ENCODE measurements around the gene PRKCB. TPM values are rescaled to one million over a fixed set of nuclear protein-coding genes. Genes with fewer than 3 reads are reported as not detected.

PRKCB gene
- total and polyA plus RNA-seq, 3 donors from 2014 or later: 25.5 to 49.7 (median 26.6) TPM

DNA sequence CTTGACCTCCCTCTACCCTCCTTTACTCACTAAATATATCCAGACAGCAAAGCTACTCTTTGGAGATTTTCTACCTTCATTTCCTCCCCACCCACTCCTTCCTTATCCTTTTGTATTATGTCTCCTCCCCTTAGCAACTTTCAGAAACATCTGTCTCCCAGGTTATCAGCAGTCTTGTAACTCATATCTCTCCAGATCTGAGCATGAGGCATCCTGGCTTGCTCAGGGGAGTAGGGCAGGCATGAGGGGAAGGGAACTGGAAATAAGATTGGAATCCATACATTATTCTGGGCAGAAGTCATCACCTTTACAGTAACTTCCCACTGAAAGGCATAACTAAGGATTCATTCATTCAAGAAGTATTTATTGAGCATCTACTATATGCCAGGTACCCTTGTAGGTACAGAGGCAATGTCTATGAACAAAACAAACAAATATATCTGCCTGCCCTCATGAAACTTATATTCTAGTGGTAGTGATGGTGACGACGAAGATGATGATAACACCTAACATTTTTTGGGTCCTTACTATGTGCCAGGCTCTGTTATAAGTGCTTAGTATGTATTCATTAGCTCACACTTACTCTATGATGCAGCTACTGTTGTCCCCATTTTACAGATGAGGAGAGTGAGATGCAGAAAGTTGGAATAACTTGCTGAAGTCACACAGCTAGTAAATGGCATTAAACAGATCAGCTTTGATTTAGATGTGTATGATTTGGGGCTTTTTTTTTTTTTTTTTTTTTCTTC lies 296.4 kb downstream of the PRKCB start:
- intact Hi-C loops (cut with DNase I; ENCODE audit: low total_unique reads): no loop called here
- no peak for TF ChIP-seq POLR2A (IDR thresholded peaks at IDR 0.05)
- TF ChIP-seq, protein P1, sequence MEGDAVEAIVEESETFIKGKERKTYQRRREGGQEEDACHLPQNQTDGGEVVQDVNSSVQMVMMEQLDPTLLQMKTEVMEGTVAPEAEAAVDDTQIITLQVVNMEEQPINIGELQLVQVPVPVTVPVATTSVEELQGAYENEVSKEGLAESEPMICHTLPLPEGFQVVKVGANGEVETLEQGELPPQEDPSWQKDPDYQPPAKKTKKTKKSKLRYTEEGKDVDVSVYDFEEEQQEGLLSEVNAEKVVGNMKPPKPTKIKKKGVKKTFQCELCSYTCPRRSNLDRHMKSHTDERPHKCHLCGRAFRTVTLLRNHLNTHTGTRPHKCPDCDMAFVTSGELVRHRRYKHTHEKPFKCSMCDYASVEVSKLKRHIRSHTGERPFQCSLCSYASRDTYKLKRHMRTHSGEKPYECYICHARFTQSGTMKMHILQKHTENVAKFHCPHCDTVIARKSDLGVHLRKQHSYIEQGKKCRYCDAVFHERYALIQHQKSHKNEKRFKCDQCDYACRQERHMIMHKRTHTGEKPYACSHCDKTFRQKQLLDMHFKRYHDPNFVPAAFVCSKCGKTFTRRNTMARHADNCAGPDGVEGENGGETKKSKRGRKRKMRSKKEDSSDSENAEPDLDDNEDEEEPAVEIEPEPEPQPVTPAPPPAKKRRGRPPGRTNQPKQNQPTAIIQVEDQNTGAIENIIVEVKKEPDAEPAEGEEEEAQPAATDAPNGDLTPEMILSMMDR (IDR thresholded peaks at IDR 0.05): no peak
- DNase-seq: no peak
- WGBS, 2 donors: 96 to 97% methylated on average over 2 of the region's 2 CpGs
- Histone ChIP-seq H3K36me3 (ENCODE audit: low read depth, missing control alignments) (no peaks in the 10 kb centered on the region), H3K9me3 (no peaks in the 10 kb centered on the region), H3K4me1 (no peaks in the 10 kb centered on the region), H3K27ac (no peak overlapping the region), H3K27me3 (no peaks in the 10 kb centered on the region), H3K4me3 (no peak overlapping the region)

DNA sequence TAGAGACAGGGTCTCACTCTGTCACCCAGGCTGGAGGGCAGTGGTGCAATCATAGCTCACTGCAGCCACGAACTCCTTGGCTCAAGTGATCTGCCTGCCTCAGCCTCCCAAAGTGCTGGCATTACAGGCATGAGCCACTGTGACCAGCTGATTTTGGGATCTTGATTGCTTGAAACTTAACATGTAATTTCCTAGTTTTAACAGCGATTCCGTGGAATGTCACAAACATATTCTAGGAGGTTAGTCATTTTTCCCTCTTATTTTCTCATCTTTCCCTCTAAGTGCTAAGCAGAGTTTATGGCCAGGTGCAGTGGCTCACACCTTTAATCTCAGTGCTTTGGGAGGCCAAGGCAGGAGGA lies 297.0 kb downstream of the PRKCB start:
- 79 to 95% methylated on average over 3 of the region's 3 CpGs for WGBS, 2 donors
- Histone ChIP-seq H3K27ac (no peak overlapping the region), H3K4me1 (no peaks in the 10 kb centered on the region), H3K27me3 (no peaks in the 10 kb centered on the region), H3K9me3 (no peaks in the 10 kb centered on the region), H3K36me3 (ENCODE audit: low read depth, missing control alignments) (no peaks in the 10 kb centered on the region), H3K4me3 (no peak overlapping the region)
- TF ChIP-seq, protein P1 (IDR thresholded peaks at IDR 0.05): no peak
- no peak for TF ChIP-seq POLR2A (IDR thresholded peaks at IDR 0.05)
- intact Hi-C loops (cut with DNase I; ENCODE audit: low total_unique reads): no loop called here
- no peak for DNase-seq

DNA sequence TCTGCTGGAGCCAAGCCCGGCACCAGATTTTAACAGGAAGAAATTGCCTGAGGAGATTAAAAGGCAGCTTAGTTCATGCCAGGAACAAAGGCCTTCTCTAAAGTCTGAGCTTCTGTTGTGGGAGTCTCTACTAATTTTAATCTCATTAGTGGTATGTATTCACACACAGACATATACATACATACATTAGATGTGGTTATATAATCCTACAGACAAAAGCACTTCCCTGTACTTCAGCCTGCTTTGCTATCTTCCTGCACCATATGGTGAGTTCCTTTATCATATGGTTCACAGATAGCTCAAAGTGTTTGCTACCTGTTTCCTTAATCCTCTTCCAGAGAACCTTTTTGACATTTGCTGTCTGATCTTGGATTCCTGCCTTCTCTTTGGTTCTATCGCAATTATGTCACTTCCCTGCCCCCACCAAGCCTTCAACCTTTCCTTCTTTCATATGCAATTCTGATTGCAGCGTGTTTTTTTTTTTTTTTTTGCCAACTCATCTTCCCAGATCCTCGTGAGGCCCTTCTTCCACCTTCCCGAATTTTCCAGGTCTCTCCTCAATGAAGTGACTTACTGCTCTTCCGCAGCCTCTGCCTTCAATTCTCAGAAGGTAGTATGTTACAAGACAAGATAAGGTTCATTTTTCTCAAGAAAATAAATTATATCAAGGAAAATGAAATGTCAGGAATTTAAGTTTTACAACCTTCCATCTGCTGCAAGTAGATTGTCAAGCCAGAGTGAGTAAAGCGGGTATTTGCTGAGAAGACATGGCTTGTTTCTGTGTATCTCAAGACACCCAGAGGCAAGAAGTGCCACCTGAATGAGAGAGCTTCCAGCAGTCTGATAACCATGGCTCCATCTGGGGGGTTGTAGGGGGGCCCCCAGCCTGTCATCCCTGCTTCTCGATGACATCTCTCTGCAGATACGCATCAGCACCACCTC lies 300.1 kb downstream of the PRKCB start:
- TF ChIP-seq, protein P1 (IDR thresholded peaks at IDR 0.05): no peak
- no peak for TF ChIP-seq POLR2A (IDR thresholded peaks at IDR 0.05)
- intact Hi-C loops (cut with DNase I; ENCODE audit: low total_unique reads): no loop called here
- DNase-seq: no peak

DNA sequence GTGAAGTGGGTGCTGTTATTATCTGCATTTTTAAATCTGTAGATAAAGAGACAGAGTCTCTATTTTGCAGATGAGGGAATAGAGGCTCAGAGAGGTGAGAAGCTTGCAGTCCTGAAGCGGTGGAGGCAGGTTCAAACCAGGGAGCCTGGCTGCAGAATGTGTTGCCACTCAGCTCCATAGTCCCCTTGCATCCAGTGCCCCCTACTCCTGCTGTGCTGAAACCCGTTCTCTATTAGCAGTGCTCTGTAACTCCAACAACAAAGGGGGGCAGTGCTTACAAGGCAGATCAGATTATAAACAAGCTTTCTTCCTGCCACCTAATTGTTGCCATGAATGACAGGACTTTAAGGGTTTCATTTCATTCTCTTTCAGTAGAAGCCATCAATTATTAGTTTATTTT lies 302.2 kb downstream of the PRKCB start:
- Histone ChIP-seq H3K36me3 (ENCODE audit: low read depth, missing control alignments) (no peaks in the 10 kb centered on the region), H3K9me3 (no peaks in the 10 kb centered on the region), H3K27ac (no peak overlapping the region), H3K4me1 (no peaks in the 10 kb centered on the region), H3K27me3 (no peaks in the 10 kb centered on the region), H3K4me3 (no peak overlapping the region)
- intact Hi-C loops (cut with DNase I; ENCODE audit: low total_unique reads): no loop called here
- DNase-seq: no peak
- TF ChIP-seq, protein P1 (IDR thresholded peaks at IDR 0.05): no peak
- TF ChIP-seq POLR2A (IDR thresholded peaks at IDR 0.05): no peak
- WGBS, 2 donors: 68 to 69% methylated on average over 2 of the region's 2 CpGs

More for the DNA sequence above, 300.1 kb downstream of the PRKCB start:
- Histone ChIP-seq H3K27me3 (no peaks in the 10 kb centered on the region), H3K36me3 (ENCODE audit: low read depth, missing control alignments) (no peaks in the 10 kb centered on the region), H3K27ac (no peak overlapping the region), H3K9me3 (no peaks in the 10 kb centered on the region), H3K4me3 (no peak overlapping the region), H3K4me1 (no peaks in the 10 kb centered on the region)
- 74 to 80% methylated on average over 9 of the region's 9 CpGs for WGBS, 2 donors

All from testis (tissue), 3 donors.